HepG2 (cell line): ENCODE results near the gene MSTO1. TPM values are rescaled to one million over a fixed set of nuclear protein-coding genes. Genes with fewer than 3 reads are reported as not detected.
"Not testable (repeated sequence)": the region's sequence is repeated elsewhere in the genome, so short reads cannot be mapped to it uniquely, and the experiment has no call there.

Source experiments
- ATAC-seq: fragments of 200-7000 bp; cut with Tn5 transposase; 3 replicates; pipeline ENCODE4 v1.9.1; 2020; ENCODE audit warnings: mild to moderate bottlenecking, moderate library complexity
- BruUV-seq: library from RNA; stranded (reverse); fragments of 400-500 nt; replicated peaks from 2 replicates; lab custom pipeline; 2021; lab: Mats Ljungman, UMichigan
- CTCF ChIA-PET: fragments of 300-600 bp; formaldehyde crosslinking; extraction: SDS; loops from one replicate; lab custom pipeline; 2021; ENCODE audit warnings: low total read pairs, inconsistent platforms, low intra/inter-chr PET ratio; lab: Yijun Ruan, JAX
- POLR2A ChIA-PET: fragments of 350-600 bp; sonication (Branson Sonifier 250); formaldehyde crosslinking; loops from one replicate; lab custom pipeline; 2020; ENCODE audit warnings: antibody characterized with exemption, inconsistent platforms; lab: Yijun Ruan, JAX
- DNase-seq: peaks from one replicate; pipeline ENCODE4 v3.0.0-alpha.2; 2015; ENCODE audit warnings: low spot score
- FAIRE-seq: peaks from 3 replicates; lab custom pipeline; 2011; peaks lifted over from hg19 to GRCh38; lab: Jason Lieb, UNC
- H2AFZ ChIP-seq: one replicate; pipeline ENCODE4 v1.6.1; 2011; ENCODE audit warnings: low read length, inconsistent platforms
- H3K27ac ChIP-seq: fragments of 300-600 bp; 3 replicates; pipeline ENCODE4 v1.8.0; 2011; ENCODE audit warnings: mixed run types, mild to moderate bottlenecking, mixed read lengths, low read length, inconsistent platforms; ENCODE audit not compliant: insufficient read depth; ENCODE audit errors: extremely low read length
- H3K27me3 ChIP-seq, 2 experiments: fragments of 200-600 bp in 1 of 2; 2 replicates in 1 of 2; 3 replicates in 1 of 2; pipeline versions ENCODE4 v1.6.0 to v1.8.0; 2011; ENCODE audit warnings: low read length in 2 of 2, mild to moderate bottlenecking in 2 of 2, moderate library complexity in 2 of 2, inconsistent platforms in 1 of 2; ENCODE audit not compliant: insufficient read depth in 2 of 2, control insufficient read depth in 1 of 2
- H3K36me3 ChIP-seq, 2 experiments: fragments of 200-600 bp in 1 of 2; replicated peaks in 1 of 2; 2 replicates in 1 of 2; 3 replicates in 1 of 2; pipeline versions ENCODE4 v1.5.1 to v1.8.0; 2011; ENCODE audit warnings: low read length in 2 of 2, inconsistent platforms in 1 of 2; ENCODE audit not compliant: insufficient read depth in 2 of 2, control insufficient read depth in 1 of 2
- H3K4me1 ChIP-seq: 2 replicates; pipeline ENCODE4 v1.5.1; 2012; ENCODE audit warnings: low read length, inconsistent platforms; ENCODE audit not compliant: insufficient read depth
- H3K4me2 ChIP-seq: 2 replicates; pipeline ENCODE4 v1.6.0; 2011; ENCODE audit warnings: low read depth, low read length, inconsistent platforms
- H3K4me3 ChIP-seq, 3 experiments: fragments of 200-600 bp in 1 of 3; sonication (generic), shearing (Covaris generic) in 1 of 3; replicated peaks in 1 of 3; 2 replicates each; pipeline ENCODE4 v1.5.1; 2011 to 2016; ENCODE audit warnings: low read length in 3 of 3, inconsistent platforms in 2 of 3, low read depth in 2 of 3, mild to moderate bottlenecking in 2 of 3, control low read depth in 1 of 3, mixed read lengths in 1 of 3; ENCODE audit not compliant: insufficient read depth in 1 of 3
- H3K79me2 ChIP-seq: one replicate; pipeline ENCODE4 v1.6.1; 2011; ENCODE audit warnings: low read length, inconsistent platforms; ENCODE audit not compliant: insufficient read depth
- H3K9ac ChIP-seq: 2 replicates; pipeline ENCODE4 v1.6.0; 2011; ENCODE audit warnings: mild to moderate bottlenecking, low read depth, low read length, inconsistent platforms; ENCODE audit not compliant: insufficient read depth
- H3K9me3 ChIP-seq: 2 replicates; pipeline ENCODE4 v1.5.1; 2012; ENCODE audit warnings: mild to moderate bottlenecking, low read length
- H4K20me1 ChIP-seq: 2 replicates; pipeline ENCODE4 v1.6.0; 2011; ENCODE audit warnings: inconsistent platforms, mild to moderate bottlenecking, low read length, moderate library complexity; ENCODE audit not compliant: insufficient read depth
- SKI ChIP-seq: fragments of 450-650 bp; IDR thresholded peaks from one replicate; pipeline ENCODE4 v1.6.1; 2018; ENCODE audit warnings: mild to moderate bottlenecking; ENCODE audit not compliant: partially characterized antibody
- WGBS: methylation state at CpG from one replicate; pipeline ENCODE4 v1.1.6; 2017; ENCODE audit warnings: low lambda C conversion rate; 5-methylcytosine and 5-hydroxymethylcytosine counted together
- in situ Hi-C: cut with HindIII; loops from 2 replicates; pipeline ENCODE4 v1.10.0; 2017; ENCODE audit warnings: low pct_unique_long_range_greater_than_20kb; ENCODE audit not compliant: extremely low pct_ligation_motif_present
- intact Hi-C: fragments of 100-400 bp; cut with micrococcal nuclease; formaldehyde crosslinking; loops from one replicate; pipeline ENCODE4 v1.10.0; 2022; ENCODE audit not compliant: unreplicated experiment
- polyA plus RNA-seq, 8 experiments: library from polyadenylated mRNA; depleted of rRNA in 3 of 8; stranded (reverse) in 7 of 8; unstranded in 1 of 8; fragments of >200 nt; fragmentation: Illumina TruSeq in 4 of 8; extraction: Trizol in 4 of 8; gene quantifications; 2 replicates each; pipeline versions ENCODE4 v1.2.1 to v1.2.3, GENCODE V29; 2011 to 2016; ENCODE audit warnings: low read depth in 4 of 8, missing spikeins in 1 of 8, mixed read lengths in 1 of 8; ENCODE audit not compliant: insufficient read depth in 1 of 8
- total RNA-seq, 5 experiments: library from RNA; depleted of rRNA; stranded (reverse); fragments of >200 nt; fragmentation: Illumina TruSeq; extraction: Trizol; gene quantifications; 2 replicates each; pipeline ENCODE4 v1.2.3, GENCODE V29; 2016; ENCODE audit warnings: low read depth in 1 of 5

Gene MSTO1
- total and polyA plus RNA-seq, 2 of the 13 experiments (the other 11 are each of a cell fraction or from before 2014, with no cell fraction given): 19.1 to 25.3 TPM

DNA sequence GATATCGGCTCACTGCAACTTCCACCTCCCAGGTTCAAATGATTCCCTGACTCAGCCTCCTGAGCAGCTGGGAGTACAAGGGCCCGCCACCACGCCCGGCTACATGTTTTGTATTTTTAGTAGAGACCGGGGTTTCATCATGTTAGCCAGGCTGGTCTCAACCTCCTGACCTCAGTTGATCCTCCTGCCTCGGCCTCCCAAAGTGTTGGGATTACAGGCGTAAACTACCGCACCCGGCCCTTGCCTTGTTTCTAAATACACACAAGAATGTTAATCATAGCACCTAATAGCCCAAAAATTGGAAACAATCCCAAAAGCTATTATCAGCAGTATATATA lies 1.2 kb upstream of the MSTO1 start (continued):
- TF ChIP-seq SKI: no peak
- TF ChIP-seq, all 625 proteins: peak for 0

DNA sequence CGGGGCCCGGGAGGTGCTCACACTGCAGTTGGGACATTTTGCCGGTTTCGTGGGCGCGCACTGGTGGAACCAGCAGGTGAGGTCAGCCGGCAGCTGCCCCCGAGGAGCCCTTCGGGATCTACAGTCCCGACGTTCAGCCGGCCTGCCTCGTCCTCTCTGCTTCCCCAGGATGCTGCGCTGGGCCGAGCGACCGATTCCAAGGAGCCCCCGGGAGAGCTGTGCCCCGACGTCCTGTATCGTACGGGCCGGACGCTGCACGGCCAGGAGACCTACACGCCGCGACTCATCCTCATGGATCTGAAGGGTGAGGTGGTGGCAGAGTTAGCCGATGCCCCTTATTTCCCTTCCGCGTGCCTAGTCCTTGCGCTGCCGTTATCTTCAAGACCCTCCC lies 234 bp downstream of the MSTO1 start:
- BruUV-seq, in situ Hi-C loops, CTCF ChIA-PET, H2AFZ ChIP-seq, intact Hi-C loops, H3K27ac ChIP-seq, H3K4me1 ChIP-seq, DNase-seq, POLR2A ChIA-PET, H3K27me3 ChIP-seq, H3K9me3 ChIP-seq, H4K20me1 ChIP-seq, H3K79me2 ChIP-seq: not testable (repeated sequence)
- WGBS: no CpG with 5 or more reads among the region's 33 CpGs
- ATAC-seq: peak; percentile 63
- Histone ChIP-seq H3K4me3 (peak overlapping the region in 2 of 3 experiments; percentile 61; a peak in 4 of 6 replicates), H3K9ac (peak overlapping the region; percentile 54; the same call in 1 of the 2 replicates), H3K36me3 (peaks cover 0 to 10% of the 10 kb centered on the region in 2 experiments; a peak in 2 of 5 replicates), H3K4me2 (0 out of 2 replicates have a peak overlapping the region, but pooled peaks have one; percentile 12)
- FAIRE-seq: peak; percentile 30

DNA sequence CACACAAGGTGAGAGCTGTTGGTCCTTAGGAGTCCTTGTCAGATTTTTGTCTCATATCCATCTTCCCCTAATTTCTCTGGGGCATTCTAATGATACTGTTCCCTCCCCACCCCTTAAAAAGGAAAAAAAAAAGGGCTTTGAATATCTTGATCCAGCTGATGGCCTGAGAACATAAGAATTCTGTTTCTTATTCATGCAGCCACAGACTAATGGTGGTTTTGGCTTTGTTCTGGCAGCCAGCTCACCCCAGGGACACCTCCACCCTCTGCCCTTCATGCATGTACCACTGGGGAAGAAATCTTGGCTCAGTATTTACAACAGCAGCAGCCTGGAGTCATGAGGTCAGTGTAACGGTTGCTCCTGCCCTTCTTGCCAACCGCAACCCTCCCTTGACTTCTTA lies 3.2 kb downstream of the MSTO1 start:
- BruUV-seq, in situ Hi-C loops: not testable (repeated sequence)

More for the DNA sequence above, 3.2 kb downstream of the MSTO1 start:
- H3K4me3 ChIP-seq, FAIRE-seq, H4K20me1 ChIP-seq, H3K27ac ChIP-seq, DNase-seq, H3K9me3 ChIP-seq, H3K27me3 ChIP-seq, H3K79me2 ChIP-seq, H2AFZ ChIP-seq, ATAC-seq, intact Hi-C loops, POLR2A ChIA-PET, H3K4me1 ChIP-seq, H3K4me2 ChIP-seq, H3K9ac ChIP-seq, CTCF ChIA-PET: not testable (repeated sequence)
- WGBS: no CpG with 5 or more reads among the region's 2 CpGs
- peaks cover 0 to 10% of the 10 kb centered on the region in 2 experiments; a peak in 2 of 5 replicates for H3K36me3 ChIP-seq
